Omental fat pad (tissue), 4 donors: ENCODE measurements around the gene GPR157. TPM values are rescaled to one million over a fixed set of nuclear protein-coding genes. Genes with fewer than 3 reads are reported as not detected.

Experiments used
- ATAC-seq: fragments of 150-250 bp; one replicate; pipeline ENCODE4 v1.9.1; 2016; ENCODE audit warnings: mild to moderate bottlenecking, moderate library complexity; ENCODE audit not compliant: low FRiP score
- DNase-seq: peaks from one replicate; pipeline ENCODE4 v3.0.0-alpha.2; 2019; ENCODE audit warnings: low spot score
- total RNA-seq, 4 donors: library from RNA; depleted of rRNA; stranded (reverse); fragments of >200 nt; gene quantifications; one replicate each; pipeline ENCODE4 v1.1.0, GENCODE V29; 2016
- TF ChIP-seq, protein P1 (sequence below), 3 donors: fragments of 450-650 bp; IDR thresholded peaks; one replicate each; pipeline ENCODE4 v1.5.1; 2016 to 2017; ENCODE audit warnings: antibody characterized with exemption in 3 of 3, mild to moderate bottlenecking in 3 of 3, moderate library complexity in 2 of 3

GPR157 gene
- total RNA-seq, 4 donors from 2014 or later, result 1.6 to 8.8 (median 6.9) TPM

GRCh38 chr1:9062021-9062471 is 66.9 kb downstream of the GPR157 start:
- TF ChIP-seq, protein P1, sequence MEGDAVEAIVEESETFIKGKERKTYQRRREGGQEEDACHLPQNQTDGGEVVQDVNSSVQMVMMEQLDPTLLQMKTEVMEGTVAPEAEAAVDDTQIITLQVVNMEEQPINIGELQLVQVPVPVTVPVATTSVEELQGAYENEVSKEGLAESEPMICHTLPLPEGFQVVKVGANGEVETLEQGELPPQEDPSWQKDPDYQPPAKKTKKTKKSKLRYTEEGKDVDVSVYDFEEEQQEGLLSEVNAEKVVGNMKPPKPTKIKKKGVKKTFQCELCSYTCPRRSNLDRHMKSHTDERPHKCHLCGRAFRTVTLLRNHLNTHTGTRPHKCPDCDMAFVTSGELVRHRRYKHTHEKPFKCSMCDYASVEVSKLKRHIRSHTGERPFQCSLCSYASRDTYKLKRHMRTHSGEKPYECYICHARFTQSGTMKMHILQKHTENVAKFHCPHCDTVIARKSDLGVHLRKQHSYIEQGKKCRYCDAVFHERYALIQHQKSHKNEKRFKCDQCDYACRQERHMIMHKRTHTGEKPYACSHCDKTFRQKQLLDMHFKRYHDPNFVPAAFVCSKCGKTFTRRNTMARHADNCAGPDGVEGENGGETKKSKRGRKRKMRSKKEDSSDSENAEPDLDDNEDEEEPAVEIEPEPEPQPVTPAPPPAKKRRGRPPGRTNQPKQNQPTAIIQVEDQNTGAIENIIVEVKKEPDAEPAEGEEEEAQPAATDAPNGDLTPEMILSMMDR (IDR thresholded peaks at IDR 0.05), result no peak
- DNase-seq, result no peak
- no peak for ATAC-seq

DNA sequence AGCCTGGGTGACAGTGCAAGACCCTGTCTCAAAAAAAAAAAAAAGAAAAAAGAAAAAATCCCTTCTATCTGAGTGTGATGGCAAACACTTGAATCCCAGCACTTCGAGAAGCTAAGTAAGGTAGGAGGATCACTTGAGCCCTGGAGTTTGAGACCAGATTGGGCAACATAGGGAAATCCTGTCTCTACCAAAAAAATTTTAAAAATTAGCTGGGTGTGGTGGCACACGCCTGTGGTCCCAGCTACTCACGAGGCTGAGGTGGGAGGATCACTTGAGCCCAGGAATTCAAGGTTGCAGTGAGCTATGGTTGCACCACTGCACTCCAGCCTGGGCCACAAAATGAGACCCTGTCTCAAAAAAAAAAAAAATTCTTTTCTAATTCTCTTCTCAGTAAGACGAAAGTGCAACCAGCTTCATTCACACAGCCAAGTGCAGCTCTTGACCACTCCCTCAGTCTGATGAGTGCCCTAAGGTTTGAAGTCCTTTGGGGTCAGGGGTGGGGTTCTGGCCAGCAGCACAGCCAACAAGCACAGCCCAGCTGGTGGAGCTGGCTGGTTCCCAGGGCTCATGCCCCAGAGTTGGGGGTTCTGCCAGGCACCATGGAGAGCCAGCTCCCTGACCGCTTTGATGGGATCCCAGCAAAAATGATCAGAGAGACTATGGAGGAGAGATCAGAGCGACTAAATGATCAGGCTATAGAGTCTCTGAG is 67.5 kb downstream of the GPR157 start:
- ATAC-seq (no peak), DNase-seq (no peak)

DNA sequence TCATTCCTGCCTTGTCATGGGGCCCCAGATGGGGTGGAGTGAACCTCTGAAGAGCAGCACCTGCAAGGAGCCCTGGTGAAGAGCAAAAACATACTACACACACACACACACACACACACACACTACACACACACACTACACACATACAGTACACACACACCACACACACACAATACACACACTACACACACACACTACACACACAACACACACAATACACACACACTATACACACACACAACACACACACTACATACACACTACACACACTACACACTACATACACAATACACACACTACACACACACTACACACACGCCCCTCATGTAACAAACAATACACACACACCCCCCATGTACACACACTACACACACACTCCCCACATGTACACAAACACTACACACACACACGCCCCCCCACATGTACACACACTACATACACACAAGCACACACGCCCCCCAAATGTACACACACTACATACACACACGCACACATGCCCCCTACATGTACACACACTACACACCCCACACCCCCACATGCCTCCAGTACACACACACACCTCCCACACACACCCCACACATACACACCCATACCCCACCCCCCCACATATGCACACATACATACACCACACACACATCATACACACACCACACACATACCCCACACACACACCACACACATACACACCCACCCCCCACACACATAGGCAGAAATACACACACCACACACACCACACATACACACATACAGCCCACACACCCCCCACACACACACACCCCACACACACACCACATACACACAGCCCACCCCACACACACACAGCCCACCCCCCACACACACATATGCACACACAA is 68.8 kb downstream of the GPR157 start:
- DNase-seq (no peak), ATAC-seq (no peak)
- TF ChIP-seq, protein P1 (IDR thresholded peaks at IDR 0.05), result no peak

More for the DNA sequence above, 67.5 kb downstream of the GPR157 start:
- TF ChIP-seq, protein P1 (IDR thresholded peaks at IDR 0.05), result no peak

DNA sequence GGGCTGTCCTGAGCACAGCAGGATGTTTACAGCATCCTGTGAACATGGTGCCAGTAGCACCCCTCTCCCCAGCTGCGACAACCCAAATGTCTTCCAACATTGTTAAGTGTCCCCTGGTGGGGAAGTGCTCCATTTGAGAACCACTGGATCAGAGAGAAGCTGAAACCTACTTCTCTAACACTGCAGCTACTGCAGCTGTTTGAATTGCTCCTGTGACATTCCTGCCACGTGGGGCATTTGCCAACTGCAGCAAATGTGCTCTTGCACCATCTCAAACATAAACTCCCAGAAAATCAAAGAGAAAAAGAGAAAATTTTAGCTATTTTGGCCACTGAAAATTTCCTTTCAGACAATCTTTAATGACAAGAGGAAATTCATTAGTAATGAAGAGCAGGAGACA is 70.4 kb downstream of the GPR157 start:
- TF ChIP-seq, protein P1 (IDR thresholded peaks at IDR 0.05), result no peak
- no peak for ATAC-seq
- no peak for DNase-seq

- TF ChIP-seq, protein P1 (IDR thresholded peaks at IDR 0.05), result no peak
- no peak for ATAC-seq
- no peak for DNase-seq
Measured at GRCh38 chr1:9057851-9058250, 71.1 kb downstream of the GPR157 start.

- TF ChIP-seq, protein P1 (IDR thresholded peaks at IDR 0.05), result no peak
- DNase-seq (no peak), ATAC-seq (no peak)
Measured at GRCh38 chr1:9052272-9053049, 76.4 kb downstream of the GPR157 start.
